Left forelimb (tissue), 1 donor: ENCODE data around the gene FKTN.

Source experiments
- DNase-seq: peaks from one replicate; pipeline ENCODE4 v3.0.0-alpha.2; 2018; ENCODE audit warnings: low spot score

Gene FKTN

DNA sequence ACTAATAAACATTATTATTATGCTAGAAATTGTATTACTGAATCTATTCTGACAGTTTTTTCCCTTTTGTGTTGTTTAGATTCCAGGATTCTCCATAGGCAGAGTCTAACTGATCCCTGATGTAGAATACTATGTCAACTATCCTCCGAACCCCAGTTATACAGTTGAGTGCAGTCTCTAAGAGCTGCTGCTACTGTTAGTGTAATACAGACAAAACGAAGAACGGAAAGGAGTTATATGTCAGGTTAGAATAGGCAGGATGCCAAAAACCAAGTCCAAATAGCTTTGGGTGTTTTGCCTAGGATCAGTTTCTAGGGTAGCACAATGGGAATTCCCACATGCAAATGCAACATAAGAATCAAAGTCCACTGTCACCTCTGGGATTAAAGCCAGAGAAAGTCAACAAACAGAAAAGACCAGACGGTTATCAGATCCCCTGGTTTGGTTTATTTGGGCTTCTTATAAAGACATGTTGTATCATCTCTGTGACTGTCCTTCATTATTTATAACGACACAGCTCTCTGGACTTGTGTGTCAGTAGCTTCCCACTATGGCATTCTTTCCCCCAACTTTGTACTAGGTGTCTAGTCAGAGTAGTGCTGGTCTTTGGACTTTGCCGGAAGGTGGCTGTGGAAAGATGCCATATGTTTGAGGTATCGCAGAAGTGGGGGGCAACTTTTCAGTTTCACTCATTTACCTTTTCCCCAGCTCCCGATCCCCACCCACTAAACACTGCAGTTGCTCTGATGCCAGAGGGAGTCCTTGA is 121.5 kb downstream of the FKTN start:
- DNase-seq: no peak

DNA sequence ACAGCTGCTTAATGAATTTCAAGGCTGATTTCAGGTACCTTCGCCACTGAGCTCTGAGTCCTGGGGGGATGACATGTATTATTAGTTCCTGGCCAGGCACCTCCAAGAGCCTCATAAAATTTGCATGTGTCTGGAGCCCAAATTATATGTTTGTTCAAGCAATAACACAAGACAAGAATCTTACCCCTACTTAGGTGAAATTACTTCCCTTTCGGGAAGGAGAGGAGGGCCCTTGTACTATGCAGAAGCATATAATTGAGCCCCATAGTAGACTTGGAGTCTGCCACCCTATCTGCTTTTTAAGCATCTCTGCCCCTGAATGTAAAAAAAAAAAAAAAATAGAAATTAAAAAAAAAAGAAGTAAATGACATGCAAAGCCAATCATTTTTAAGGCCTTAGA is 123.4 kb downstream of the FKTN start:
- no peak for DNase-seq

DNA sequence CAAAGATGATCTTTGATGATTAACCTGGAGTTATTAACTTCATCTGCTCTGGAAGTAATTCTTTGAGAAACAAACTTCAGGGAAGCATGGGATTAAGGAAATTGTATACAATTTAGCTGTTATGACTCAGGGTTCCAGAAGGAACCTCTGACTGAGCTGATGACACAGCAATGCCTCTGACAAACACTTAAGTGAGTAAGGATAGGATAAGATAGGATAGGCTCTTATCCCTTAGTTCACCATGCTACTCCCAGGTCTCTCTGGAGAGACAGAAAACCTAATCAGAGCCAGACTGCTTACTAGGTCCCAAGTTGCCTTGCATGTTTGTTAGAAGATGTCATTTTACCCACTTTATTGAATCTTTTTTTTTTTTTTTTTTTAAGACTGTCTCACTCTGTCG is 123.8 kb downstream of the FKTN start:
- DNase-seq: no peak

DNA sequence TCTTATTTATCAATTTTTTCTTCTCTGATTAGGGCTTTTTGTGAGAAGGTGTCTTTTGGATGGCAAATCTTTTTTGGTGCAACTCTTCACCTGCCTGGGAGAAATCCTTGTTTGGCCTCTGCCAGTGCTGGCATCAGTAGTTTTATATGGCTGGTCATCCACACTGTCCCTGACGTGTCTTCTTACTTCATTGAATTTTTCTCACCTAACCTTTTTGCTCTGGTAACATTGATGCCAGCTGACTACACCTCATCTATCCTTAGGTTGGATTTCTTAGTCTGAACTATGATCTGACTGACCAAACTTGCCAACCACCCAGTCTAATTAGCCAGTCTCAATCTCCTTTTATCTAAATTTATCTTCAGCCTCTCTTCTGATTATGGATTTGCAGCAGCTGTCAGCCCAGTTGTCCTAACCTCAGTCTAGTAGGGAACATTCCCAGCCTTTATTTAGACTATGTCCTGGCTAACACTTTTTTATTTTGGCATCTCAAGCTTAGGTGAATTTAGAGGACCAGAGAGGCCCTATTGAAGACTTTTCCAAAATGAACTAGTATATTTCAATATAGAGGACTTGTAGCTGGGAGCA is 125.9 kb downstream of the FKTN start:
- DNase-seq: no peak

DNA sequence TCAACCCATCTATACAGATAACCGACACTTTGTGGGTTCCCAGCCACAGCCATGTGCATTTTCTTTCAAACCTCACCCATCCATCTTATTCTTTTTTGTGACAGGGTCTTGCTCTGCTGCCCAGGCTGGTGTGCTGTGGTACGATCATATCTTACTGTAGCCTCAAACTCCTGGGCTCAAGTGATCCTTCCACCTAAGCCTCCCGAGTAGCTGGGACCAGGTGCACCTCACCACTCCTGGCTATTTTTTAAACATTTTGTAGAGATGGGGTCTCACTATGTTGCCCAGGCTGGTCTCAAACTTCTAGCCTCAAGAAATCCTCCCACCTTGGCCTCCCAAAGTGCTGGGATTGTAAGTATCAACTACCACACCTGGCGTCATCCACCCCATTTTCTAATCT is 129.0 kb downstream of the FKTN start:
- no peak for DNase-seq
